Stimulated activated CD4-positive, alpha-beta T cell treated with anti-CD3 and anti-CD28 coated beads, Interleukin-2, amount 100 ng/mL, for 48 hours (primary cell): Measurements from ENCODE around the gene ACP1.
"Not testable (repeated sequence)": the region's sequence is repeated elsewhere in the genome, so short reads cannot be mapped to it uniquely, and the experiment has no call there.

ENCODE experiments used
- DNase-seq, 2 donors: peaks; one replicate each; pipeline ENCODE4 v3.0.0-alpha.2; 2020

The ACP1 gene

DNA sequence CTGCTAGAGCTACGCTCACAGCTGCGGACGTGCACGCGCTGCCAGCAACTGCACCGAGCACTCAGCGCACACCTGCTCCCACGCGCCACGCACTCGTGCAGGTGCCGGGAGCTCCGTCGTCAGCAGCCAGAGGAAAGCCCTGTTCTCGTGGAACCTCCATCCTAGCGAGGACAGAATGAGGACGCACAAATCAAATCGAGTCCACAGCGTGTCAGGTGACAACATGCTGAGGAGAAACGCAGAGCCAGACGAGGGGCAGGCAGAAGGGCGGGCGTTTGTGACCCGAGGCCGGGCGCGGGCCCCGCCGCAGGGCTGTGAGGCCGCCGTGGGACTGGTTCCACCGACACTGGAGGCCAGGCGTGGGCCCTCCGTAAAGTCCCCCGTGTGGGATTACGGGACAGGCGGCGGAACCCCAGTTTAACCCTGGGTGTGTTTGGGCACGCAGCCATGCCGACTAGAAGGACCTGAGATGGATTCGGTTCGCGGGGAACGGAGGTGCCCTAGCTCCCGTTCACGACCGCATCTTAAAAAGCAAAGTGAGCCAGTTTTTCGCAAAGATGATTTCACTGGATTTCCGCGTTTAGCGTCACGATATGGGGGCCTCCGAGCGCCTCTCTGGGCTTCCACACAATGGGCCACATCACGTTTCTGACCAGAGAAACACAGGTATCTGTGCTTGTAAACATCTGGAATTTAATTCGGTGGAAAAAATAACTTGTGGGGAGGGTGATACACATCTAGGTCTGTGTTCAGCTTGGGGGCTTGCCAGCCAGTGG, 50.0 kb downstream of the ACP1 start:
- no peak for DNase-seq

DNA sequence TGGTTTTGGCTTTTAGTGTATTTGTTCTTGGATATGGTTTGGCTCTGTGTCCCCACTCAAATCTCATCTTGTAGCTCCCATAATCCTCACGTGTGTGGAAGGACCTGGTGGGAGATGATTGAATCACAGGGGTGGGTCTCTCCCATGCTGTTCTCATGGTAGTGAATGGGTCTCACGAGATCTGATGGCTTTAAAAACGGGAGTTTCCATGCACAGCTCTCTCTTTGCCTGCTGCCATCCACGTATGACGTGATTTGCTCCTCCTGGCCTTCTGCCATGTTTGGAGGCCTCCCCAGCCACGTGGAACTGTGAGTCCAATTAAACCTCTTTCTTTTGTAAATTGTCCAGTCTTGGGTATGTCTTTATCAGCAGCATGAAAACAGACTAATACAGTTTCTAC, 51.2 kb downstream of the ACP1 start:
- DNase-seq, result not testable (repeated sequence)

DNA sequence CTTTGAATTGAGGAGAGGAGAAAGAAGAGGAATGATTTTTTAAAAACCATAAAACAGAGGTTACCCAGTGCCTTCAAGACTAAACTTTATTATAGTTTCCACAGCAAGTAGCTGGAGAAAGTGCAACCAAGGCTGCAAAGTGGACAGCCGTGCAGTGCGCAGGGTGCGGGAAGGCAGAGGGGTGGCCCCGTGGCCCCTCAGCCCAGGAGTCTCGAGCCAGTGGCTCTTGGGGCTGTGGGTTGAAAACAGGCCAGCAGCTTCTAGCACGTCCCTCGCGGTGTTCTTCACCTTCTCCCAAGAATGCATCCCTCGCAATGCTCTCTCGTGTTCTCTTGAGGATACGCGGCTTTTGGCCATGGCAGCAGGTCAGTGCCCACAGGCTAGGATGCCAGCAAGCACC, 51.6 kb downstream of the ACP1 start:
- DNase-seq, result no peak

DNA sequence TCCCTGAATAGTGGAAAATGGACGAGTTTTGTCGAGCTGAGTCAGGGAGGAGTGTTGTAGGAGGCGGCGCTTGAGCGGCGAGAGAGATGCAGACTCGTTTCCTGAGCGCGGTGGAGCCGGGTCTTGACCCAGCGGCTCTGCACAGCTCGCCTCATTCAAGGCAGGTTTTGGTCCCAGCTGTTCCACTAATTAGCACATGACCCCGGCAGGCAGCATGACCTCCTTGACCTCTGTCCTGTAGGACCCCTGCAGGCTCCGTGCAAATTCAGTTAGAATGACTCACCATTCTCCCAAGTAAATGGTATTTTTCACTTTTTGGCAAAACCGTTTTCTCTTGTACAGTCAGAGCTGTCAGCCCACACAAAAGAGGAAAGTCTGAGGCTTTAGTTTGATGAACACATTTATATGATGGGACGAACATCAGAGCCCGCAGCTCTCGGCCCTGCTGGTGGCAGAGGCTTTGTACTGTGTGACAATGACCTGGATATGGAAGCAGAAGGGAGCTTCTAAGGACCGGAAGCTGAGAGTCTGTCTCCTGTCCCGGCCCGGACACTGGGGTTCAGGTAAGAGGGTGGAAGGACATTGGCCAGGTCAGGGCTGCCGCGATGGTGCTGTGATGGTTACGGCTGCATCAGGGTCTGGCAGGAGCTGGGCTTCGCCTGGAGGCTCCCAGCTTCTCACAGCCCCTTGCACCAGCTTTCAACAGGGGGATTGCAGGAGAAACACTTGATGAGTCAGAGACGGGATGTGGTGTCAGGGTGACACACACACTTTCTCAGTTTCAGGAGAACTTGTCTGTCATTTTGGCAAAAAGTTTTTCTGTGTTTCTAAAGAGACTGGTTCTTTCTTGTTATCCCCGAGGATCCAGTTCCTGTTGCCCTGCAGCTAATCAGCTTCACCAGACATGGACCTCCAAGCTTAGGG, 53.0 kb downstream of the ACP1 start:
- peak in 1 of 2 donors; percentile 23 for DNase-seq

DNA sequence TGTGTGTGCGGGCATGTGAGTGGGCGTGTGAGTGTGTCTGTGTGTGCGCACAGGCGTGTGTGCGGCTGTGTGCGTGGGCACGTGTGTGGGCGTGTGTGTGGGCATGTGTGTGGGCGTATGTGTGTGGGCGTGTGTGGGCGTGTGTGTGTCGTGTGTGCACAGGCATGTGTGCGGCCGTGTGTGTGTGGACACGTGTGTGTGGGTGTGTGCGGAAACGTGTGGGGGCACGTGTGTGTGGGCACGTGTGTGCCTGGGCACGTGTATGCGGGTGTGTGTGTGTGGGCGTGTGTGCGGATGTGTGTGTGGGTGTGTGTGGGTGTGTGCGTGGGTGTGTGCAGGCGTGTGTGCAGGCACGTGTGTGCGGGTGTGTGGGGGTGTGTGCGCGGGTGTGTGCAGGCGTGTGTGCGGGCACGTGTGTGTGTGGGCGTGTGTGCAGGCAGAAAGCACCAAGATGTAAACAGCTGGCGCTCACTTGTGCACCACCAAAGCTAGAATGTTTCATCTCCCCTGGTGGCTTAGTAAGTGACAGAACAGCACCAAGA, 54.4 kb downstream of the ACP1 start:
- no peak for DNase-seq

DNA sequence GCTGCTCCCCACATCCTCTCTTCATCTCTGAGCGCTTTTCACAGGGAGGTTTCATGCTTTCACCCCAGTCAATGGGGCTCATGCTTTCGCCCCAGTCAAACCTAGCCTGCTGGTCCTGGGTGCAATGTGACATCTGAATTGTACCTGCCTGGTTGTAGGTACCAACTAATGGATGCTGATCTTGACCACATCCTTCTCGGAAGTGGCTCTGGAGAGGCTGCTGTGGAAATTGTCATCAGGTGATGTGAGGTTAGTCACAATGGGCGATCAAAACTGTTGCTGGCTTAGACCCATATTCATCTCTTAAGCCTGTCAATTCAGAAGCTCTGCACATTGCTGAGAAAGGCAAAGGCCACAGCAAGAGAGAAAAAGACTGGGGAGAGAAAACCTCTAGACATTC, 55.8 kb downstream of the ACP1 start:
- DNase-seq, result no peak

DNA sequence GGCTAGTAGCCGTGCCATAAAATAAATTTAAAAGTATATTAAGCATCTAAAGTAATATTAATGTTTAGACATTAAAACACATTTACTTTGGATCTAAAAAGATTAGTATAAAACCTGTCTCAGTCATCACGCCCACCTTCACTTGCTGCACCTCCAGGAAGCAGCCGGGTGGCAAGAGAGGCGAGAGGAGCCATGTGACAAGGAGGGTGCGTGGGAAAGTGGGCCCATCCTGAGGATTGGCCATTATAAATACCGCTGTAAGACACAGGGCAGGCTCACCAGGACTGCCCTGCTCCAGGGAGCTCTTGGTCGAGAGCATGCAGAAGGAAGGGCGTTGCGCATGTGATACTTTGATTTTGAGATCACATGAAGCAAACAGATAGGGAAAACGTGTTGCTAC, 57.6 kb downstream of the ACP1 start:
- no peak for DNase-seq

DNA sequence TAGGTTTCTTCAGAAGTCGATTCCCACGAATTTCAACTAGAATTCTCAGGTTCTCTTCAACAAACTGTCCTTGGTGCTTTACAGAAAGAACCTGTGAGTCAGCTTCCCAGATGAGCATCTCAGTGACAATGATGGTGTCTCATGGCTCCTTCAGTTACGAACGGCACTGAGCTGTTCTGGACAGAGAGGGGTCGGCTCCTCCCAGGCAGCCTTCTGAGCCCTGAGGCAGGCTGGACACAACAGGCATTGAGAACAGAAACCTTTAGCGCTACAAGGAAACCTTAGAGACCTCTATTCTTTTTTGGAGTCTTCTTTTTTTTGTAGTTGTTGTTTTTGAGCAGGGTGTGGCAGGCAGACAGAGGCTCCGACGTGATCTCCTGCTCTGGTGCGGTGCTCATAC, 58.3 kb downstream of the ACP1 start:
- no peak for DNase-seq
